ENCODE data around the gene GHDC.

GRCh38 chr17:42179335-42179734 lies 15.0 kb downstream of the GHDC start:
- TF ChIP-seq FOXK2 (IDR thresholded peaks at IDR 0.05) (no peak), HDGF (IDR thresholded peaks at IDR 0.05; ENCODE audit: borderline replicate concordance) (no peak), SP1 (IDR thresholded peaks at IDR 0.05) (no peak), FOXM1 (IDR thresholded peaks at IDR 0.05; ENCODE audit: borderline replicate concordance) (no peak), TARDBP (IDR thresholded peaks at IDR 0.05) (no peak), SUZ12 (IDR thresholded peaks at IDR 0.05) (no peak), ELF4 (IDR thresholded peaks at IDR 0.05) (no peak), CTBP1 (IDR thresholded peaks at IDR 0.05; ENCODE audit: borderline replicate concordance) (no peak), L3MBTL2 (conservative IDR thresholded peaks at IDR 0.05) (no peak), ARNT (IDR thresholded peaks at IDR 0.05) (no peak)

Data from HEK293T (cell line).